Endodermal cell (in vitro differentiated cells): Measurements from ENCODE around the gene TBL3. TPM values are rescaled to one million over a fixed set of nuclear protein-coding genes. Genes with fewer than 3 reads are reported as not detected.

Source experiments
- DNase-seq: peaks from one replicate; pipeline ENCODE4 v3.0.0-alpha.2; 2017
- H3K27ac ChIP-seq: 2 replicates; pipeline ENCODE4 v1.5.1; 2013; ENCODE audit warnings: mild to moderate bottlenecking, low read depth, low read length, moderate library complexity
- H3K27me3 ChIP-seq: 2 replicates; pipeline ENCODE4 v1.6.1; 2013; ENCODE audit warnings: mild to moderate bottlenecking, low read length, moderate library complexity; ENCODE audit not compliant: insufficient read depth, control insufficient read depth, poor library complexity, severe bottlenecking
- H3K36me3 ChIP-seq: 2 replicates; pipeline ENCODE4 v1.7.0; 2013; ENCODE audit warnings: mild to moderate bottlenecking, low read length, moderate library complexity; ENCODE audit not compliant: control insufficient read depth, insufficient read depth
- H3K4me1 ChIP-seq: one replicate; pipeline ENCODE4 v1.7.0; 2013; ENCODE audit warnings: low read length; ENCODE audit not compliant: control insufficient read depth, insufficient read depth
- H3K4me3 ChIP-seq: 2 replicates; pipeline ENCODE4 v1.5.1; 2013; ENCODE audit warnings: mild to moderate bottlenecking, low read length, moderate library complexity
- H3K9ac ChIP-seq: 2 replicates; pipeline ENCODE4 v1.6.1; 2013; ENCODE audit warnings: mild to moderate bottlenecking, low read length, moderate library complexity; ENCODE audit not compliant: poor library complexity, severe bottlenecking; ENCODE audit errors: extremely low read depth
- H3K9me3 ChIP-seq: 2 replicates; pipeline ENCODE4 v1.6.1; 2013; ENCODE audit warnings: mild to moderate bottlenecking, low read length, moderate library complexity; ENCODE audit not compliant: control insufficient read depth
- H3K27ac Mint-ChIP-seq: 2 replicates; pipeline ENCODE4 v1.8.0; 2020; ENCODE audit warnings: mixed read lengths
- H3K27me3 Mint-ChIP-seq: 2 replicates; pipeline ENCODE4 v1.8.0; 2021; ENCODE audit warnings: mild to moderate bottlenecking, mixed read lengths; ENCODE audit not compliant: insufficient read depth
- H3K36me3 Mint-ChIP-seq: 2 replicates; pipeline ENCODE4 v1.8.0; 2020; ENCODE audit warnings: low read depth, mixed read lengths
- H3K4me1 Mint-ChIP-seq: 2 replicates; pipeline ENCODE4 v1.8.0; 2020; ENCODE audit warnings: mixed read lengths
- H3K4me3 Mint-ChIP-seq: 2 replicates; pipeline ENCODE4 v1.8.0; 2020; ENCODE audit warnings: mild to moderate bottlenecking, moderate library complexity, mixed read lengths
- H3K9me3 Mint-ChIP-seq: 2 replicates; pipeline ENCODE4 v1.8.0; 2020; ENCODE audit warnings: mild to moderate bottlenecking, mixed read lengths
- WGBS, 2 experiments: methylation state at CpG; one replicate each; pipeline versions ENCODE4 v1.1.5 to v1.1.7; 2013; ENCODE audit warnings: missing lambda C conversion rate in 2 of 2, mixed read lengths in 1 of 2; ENCODE audit not compliant: insufficient coverage in 1 of 2, insufficient read length in 1 of 2; 5-methylcytosine and 5-hydroxymethylcytosine counted together
- total RNA-seq, 2 donors: library from RNA; stranded (reverse); fragmentation: NEBNext Ultra II Directional in 1 of 2; extraction: Animal tissue kit (Norgen Biotek cat#: 25700) in 1 of 2; gene quantifications; 2 replicates in 1 of 2; 3 replicates in 1 of 2; pipeline ENCODE4 v1.2.1, GENCODE V29; 2021
- TF ChIP-seq, protein P1 (sequence below): fragments of 200-600 bp; sonication (generic); conservative IDR thresholded peaks from 2 replicates; pipeline ENCODE4 v1.5.0; 2021; ENCODE audit warnings: antibody characterized with exemption, mild to moderate bottlenecking

The TBL3 gene
- total RNA-seq, 2 donors from 2014 or later: 43.4 to 49.7 TPM

DNA sequence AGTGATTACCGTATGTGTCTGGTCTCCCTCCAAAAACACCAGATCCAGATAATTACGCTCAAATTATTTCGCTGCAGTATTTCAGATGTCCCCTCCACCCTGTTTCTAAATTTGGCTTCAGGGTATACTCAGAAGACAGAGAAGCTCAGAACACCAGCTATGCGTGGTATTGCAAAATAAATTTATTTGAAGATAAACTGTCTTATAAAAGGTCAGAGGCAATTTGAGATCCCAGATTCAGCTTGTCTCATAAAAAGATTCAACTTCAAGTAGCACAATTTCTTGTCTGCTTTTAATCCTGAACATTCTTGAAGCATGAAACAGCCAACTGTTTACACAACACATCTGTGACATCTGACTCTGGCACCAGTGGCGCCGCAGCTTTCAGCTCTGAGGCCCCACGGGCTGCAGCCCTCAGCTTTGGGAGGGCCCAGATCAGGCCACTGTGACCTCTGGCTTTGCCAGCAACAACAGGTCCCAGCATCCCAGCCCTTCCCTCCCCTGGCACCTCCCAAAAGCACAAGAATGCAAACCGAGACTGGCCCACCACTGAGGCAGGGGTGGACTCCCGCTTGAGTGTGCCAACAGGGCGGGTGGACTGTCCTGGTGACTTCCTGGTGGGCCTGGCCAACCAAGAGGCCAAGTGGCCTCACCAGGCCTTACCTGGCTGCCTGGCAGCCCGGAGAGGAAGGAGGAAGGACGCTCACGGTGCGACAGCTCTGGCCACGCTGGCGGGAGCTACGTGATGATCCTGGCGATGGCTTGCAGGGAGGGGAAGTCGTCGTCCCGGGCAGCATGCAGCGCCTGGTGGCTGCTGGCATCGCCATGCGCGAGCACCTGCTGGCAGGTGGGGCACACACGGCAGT, 25.9 kb downstream of the TBL3 start:
- H3K27me3 Mint-ChIP-seq: peaks cover 8% of the 10 kb centered on the region
- Histone ChIP-seq H3K27ac (no peak overlapping the region), H3K27me3 (no peaks in the 10 kb centered on the region), H3K4me1 (no peaks in the 10 kb centered on the region), H3K4me3 (no peak overlapping the region), H3K36me3 (peaks cover 27% of the 10 kb centered on the region), H3K9me3 (no peaks in the 10 kb centered on the region), H3K9ac (no peak overlapping the region)
- TF ChIP-seq, protein P1, sequence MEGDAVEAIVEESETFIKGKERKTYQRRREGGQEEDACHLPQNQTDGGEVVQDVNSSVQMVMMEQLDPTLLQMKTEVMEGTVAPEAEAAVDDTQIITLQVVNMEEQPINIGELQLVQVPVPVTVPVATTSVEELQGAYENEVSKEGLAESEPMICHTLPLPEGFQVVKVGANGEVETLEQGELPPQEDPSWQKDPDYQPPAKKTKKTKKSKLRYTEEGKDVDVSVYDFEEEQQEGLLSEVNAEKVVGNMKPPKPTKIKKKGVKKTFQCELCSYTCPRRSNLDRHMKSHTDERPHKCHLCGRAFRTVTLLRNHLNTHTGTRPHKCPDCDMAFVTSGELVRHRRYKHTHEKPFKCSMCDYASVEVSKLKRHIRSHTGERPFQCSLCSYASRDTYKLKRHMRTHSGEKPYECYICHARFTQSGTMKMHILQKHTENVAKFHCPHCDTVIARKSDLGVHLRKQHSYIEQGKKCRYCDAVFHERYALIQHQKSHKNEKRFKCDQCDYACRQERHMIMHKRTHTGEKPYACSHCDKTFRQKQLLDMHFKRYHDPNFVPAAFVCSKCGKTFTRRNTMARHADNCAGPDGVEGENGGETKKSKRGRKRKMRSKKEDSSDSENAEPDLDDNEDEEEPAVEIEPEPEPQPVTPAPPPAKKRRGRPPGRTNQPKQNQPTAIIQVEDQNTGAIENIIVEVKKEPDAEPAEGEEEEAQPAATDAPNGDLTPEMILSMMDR: no peak
- 95 to 98% methylated on average over 19 to 26 of the region's 26 CpGs for WGBS, 2 experiments
- H3K36me3 Mint-ChIP-seq: peaks cover 30% of the 10 kb centered on the region
- H3K4me3 Mint-ChIP-seq: no peak overlapping the region
- no peaks in the 10 kb centered on the region for H3K9me3 Mint-ChIP-seq
- no peak for DNase-seq
- H3K4me1 Mint-ChIP-seq: no peaks in the 10 kb centered on the region
- H3K27ac Mint-ChIP-seq: no peak overlapping the region

DNA sequence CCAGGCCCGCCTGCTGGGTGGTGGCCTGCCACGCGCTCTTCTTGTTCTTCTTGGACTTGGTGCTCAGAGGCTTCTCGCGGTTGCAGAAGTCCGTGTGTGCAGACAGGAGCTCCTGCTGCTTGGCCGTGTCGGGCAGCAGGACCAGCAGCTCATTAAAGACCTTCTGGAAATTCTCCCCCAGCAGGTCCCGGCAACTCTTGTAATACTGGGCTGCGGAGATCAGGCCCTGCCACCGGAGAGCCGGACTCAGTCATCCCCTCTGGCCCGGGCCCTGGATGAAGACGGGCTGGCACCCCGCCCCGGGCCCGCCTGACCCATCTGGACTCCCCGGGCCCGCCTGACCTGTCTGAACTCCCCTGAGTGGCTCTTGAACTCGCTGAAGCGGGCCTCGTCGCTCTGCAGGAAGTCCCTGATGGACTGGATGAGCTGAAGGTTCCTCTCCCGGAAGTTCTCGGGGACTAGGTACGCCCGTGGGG, 26.5 kb downstream of the TBL3 start:
- Mint-ChIP-seq H3K4me3 (no peak overlapping the region), H3K36me3 (peaks cover 30% of the 10 kb centered on the region), H3K9me3 (no peaks in the 10 kb centered on the region), H3K27me3 (peaks cover 4% of the 10 kb centered on the region), H3K4me1 (no peaks in the 10 kb centered on the region), H3K27ac (no peak overlapping the region)
- Histone ChIP-seq H3K9ac (no peak overlapping the region), H3K27ac (no peak overlapping the region), H3K9me3 (no peaks in the 10 kb centered on the region), H3K36me3 (peaks cover 34% of the 10 kb centered on the region), H3K27me3 (no peaks in the 10 kb centered on the region), H3K4me3 (no peak overlapping the region), H3K4me1 (no peaks in the 10 kb centered on the region)
- WGBS, 2 experiments: 96 to 98% methylated on average over 20 to 27 of the region's 27 CpGs
- DNase-seq: no peak
- TF ChIP-seq, protein P1: no peak

DNA sequence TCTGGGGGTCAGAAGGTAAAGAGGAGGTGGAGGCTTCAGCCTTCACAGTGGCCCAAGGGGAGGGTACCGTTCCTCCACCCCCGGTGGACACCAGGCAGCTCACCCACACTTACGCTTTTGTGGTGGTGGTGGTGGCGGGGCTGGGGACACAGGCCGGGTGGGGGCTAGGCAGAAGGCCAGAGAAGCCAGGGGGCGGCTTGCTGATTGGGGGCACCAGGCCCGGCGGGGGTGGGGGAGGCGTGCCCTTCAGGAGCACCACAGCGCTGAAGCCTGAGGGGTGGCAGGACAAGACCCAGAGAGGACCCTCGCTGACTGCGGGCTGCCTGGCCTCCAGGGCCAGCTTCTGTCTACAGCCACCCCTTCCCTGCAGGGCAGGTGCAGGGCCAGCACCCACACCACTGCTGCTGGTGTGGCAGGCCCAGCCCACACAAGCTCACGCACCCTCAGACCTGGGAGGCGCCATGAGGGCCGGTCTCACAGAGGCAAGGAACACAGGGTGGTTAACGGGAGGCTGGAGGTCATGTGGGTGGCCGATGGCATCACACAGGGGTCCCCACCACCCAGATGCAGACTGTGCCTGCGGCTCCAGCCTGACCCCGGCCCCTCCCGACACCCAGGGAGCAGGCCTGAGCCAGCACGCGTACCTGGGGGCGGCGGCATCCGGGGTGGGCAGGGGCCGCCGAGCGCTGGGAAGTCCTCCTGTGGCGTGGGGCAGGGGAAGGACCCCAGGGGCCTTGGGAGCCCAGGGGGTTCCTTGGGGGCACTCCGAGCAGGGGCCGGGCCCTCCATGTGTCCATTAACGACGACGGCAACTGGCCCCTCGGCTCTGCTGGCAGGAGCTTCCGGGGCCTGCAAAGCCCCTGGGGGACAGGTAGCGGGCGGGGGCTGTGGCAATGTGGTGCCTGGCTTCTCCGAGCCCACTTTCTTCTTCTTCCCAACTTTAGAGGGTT, 27.3 kb downstream of the TBL3 start:
- no peak for DNase-seq
- 94 to 100% methylated on average over 3 to 39 of the region's 39 CpGs for WGBS, 2 experiments

More for the DNA sequence above, 27.3 kb downstream of the TBL3 start:
- Histone ChIP-seq H3K27ac (no peak overlapping the region), H3K9ac (no peak overlapping the region), H3K36me3 (peaks cover 36% of the 10 kb centered on the region), H3K9me3 (no peaks in the 10 kb centered on the region), H3K4me3 (no peak overlapping the region), H3K27me3 (no peaks in the 10 kb centered on the region), H3K4me1 (peaks cover 3% of the 10 kb centered on the region)
- Mint-ChIP-seq H3K36me3 (peaks cover 30% of the 10 kb centered on the region), H3K4me3 (no peak overlapping the region), H3K4me1 (no peaks in the 10 kb centered on the region), H3K9me3 (no peaks in the 10 kb centered on the region), H3K27ac (no peak overlapping the region), H3K27me3 (no peaks in the 10 kb centered on the region)
- TF ChIP-seq, protein P1: no peak
